Mucosa of descending colon (tissue), 3 donors: ENCODE results near the gene SLC25A19. TPM values are rescaled to one million over a fixed set of nuclear protein-coding genes. Genes with fewer than 3 reads are reported as not detected.

Experiments
- ATAC-seq: fragments of 200-7000 bp; cut with Tn5 transposase; one replicate; pipeline ENCODE4 v1.9.1; 2020; ENCODE audit warnings: mild to moderate bottlenecking, moderate library complexity
- DNase-seq, 3 donors: peaks; one replicate each; pipeline ENCODE4 v3.0.0-alpha.2; 2020
- H3K36me3 ChIP-seq: fragments of 200-600 bp; one replicate; pipeline ENCODE4 v1.8.0; 2021; ENCODE audit warnings: low read depth, mild to moderate bottlenecking
- H3K4me1 ChIP-seq: fragments of 200-600 bp; one replicate; pipeline ENCODE4 v1.8.0; 2021; ENCODE audit warnings: low read depth, mild to moderate bottlenecking
- H3K4me3 ChIP-seq: fragments of 200-600 bp; one replicate; pipeline ENCODE4 v1.8.0; 2021; ENCODE audit warnings: mild to moderate bottlenecking
- H3K9me3 ChIP-seq: fragments of 200-600 bp; one replicate; pipeline ENCODE4 v1.8.0; 2021; ENCODE audit warnings: mild to moderate bottlenecking
- CTCF ChIP-seq: fragments of 200-600 bp; IDR thresholded peaks from one replicate; pipeline ENCODE4 v1.8.0; 2022; ENCODE audit warnings: antibody characterized with exemption, mild to moderate bottlenecking
- intact Hi-C, 2 donors: fragments of 100-400 bp; cut with DNase I in 1 of 2; cut with micrococcal nuclease in 1 of 2; formaldehyde crosslinking; loops; one replicate each; pipeline versions ENCODE4 v1.11.0 to v1.11.1; 2022; cut with DNase I, micrococcal nuclease
- total RNA-seq, 3 donors: library from RNA; stranded (reverse); fragmentation: NEBNext Ultra II Directional in 2 of 3; extraction: Animal tissue kit (Norgen Biotek cat#: 25700) in 2 of 3; gene quantifications; one replicate each; pipeline versions ENCODE4 v1.2.1 to v1.2.4, GENCODE V29; 2021 to 2023
- donor health status: DM: no; HTN: no; CAD: no; lungs with moderate emphysema.
- donor health status: DM: no; HTN: no; CAD: no.
- donor health status: DM: no; HTN: yes; CAD: no.

Gene SLC25A19
- total RNA-seq, 3 donors from 2014 or later: 15.5 to 20.0 (median 15.6) TPM

GRCh38 chr17:75225016-75225415, 64.2 kb downstream of the SLC25A19 start:
- intact Hi-C loops: no loop called here
- H3K36me3 ChIP-seq: no peaks in the 10 kb centered on the region
- no peak for TF ChIP-seq CTCF
- ATAC-seq: no peak
- H3K4me1 ChIP-seq: peaks cover 10% of the 10 kb centered on the region
- H3K4me3 ChIP-seq: no peak overlapping the region
- H3K9me3 ChIP-seq: no peaks in the 10 kb centered on the region
- no peak for DNase-seq

Other genes with a start within 250 kb of the SLC25A19 start
- gene ATP5PD, start 242.5 kb downstream of the SLC25A19 start, total RNA-seq: 100 to 1,000 TPM; 292 to 362 (median 338) TPM
- gene KCTD2, start 242.2 kb downstream of the SLC25A19 start, total RNA-seq: 10 to 100 TPM; 19.1 to 30.0 (median 21.2) TPM
- 10 to 100 TPM; 18.2 to 58.8 (median 26.4) TPM for gene SLC16A5, start 201.5 kb downstream of the SLC25A19 start, total RNA-seq
- gene ARMC7, start 179.5 kb downstream of the SLC25A19 start, total RNA-seq: 10 to 100 TPM; 16.7 to 24.3 (median 18.3) TPM
- gene NT5C, start 157.7 kb downstream of the SLC25A19 start, total RNA-seq: 10 to 100 TPM; 57.2 to 97.6 (median 75.4) TPM
- 100 to 1,000 TPM; 105 to 314 (median 209) TPM for gene JPT1, start 134.9 kb downstream of the SLC25A19 start, total RNA-seq
- gene SUMO2, start 106.5 kb downstream of the SLC25A19 start, total RNA-seq: 100 to 1,000 TPM; 218 to 304 (median 254) TPM
- gene NUP85, start 83.8 kb downstream of the SLC25A19 start, total RNA-seq: 10 to 100 TPM; 48.4 to 63.4 (median 62.2) TPM
- 10 to 100 TPM; 45.3 to 54.8 (median 49.3) TPM for gene GGA3, start 27.8 kb downstream of the SLC25A19 start, total RNA-seq
- 10 to 100 TPM; 46.4 to 64.8 (median 59.5) TPM for gene MRPS7, start 27.6 kb downstream of the SLC25A19 start, total RNA-seq
- 10 to 100 TPM; 17.3 to 21.4 (median 19.1) TPM for gene MIF4GD, start 18.2 kb downstream of the SLC25A19 start, total RNA-seq
- 100 to 1,000 TPM in 2 of 3 donors, 10 to 100 TPM in 1; 97.8 to 116 (median 102) TPM for gene GRB2, start 116.2 kb upstream of the SLC25A19 start, total RNA-seq
- gene TMEM94, start 167.2 kb upstream of the SLC25A19 start, total RNA-seq: 100 to 1,000 TPM in 2 of 3 donors, 10 to 100 TPM in 1; 73.5 to 114 (median 108) TPM
- gene CASKIN2, start 226.1 kb upstream of the SLC25A19 start, total RNA-seq: 10 to 100 TPM; 27.8 to 44.5 (median 33.8) TPM
- 10 to 100 TPM; 26.3 to 38.0 (median 28.7) TPM for gene TSEN54, start 227.1 kb upstream of the SLC25A19 start, total RNA-seq
- 100 to 1,000 TPM; 269 to 590 (median 405) TPM for gene LLGL2, start 236.3 kb upstream of the SLC25A19 start, total RNA-seq